GM18870 (cell line): ENCODE results near the gene FGF14.

Source experiments
- ATAC-seq: cut with Tn5 transposase; IDR thresholded peaks from one replicate; pipeline ENCODE4 v1.9.1; 2021; ENCODE audit warnings: moderate library complexity; ENCODE audit not compliant: unreplicated experiment

FGF14 gene

DNA sequence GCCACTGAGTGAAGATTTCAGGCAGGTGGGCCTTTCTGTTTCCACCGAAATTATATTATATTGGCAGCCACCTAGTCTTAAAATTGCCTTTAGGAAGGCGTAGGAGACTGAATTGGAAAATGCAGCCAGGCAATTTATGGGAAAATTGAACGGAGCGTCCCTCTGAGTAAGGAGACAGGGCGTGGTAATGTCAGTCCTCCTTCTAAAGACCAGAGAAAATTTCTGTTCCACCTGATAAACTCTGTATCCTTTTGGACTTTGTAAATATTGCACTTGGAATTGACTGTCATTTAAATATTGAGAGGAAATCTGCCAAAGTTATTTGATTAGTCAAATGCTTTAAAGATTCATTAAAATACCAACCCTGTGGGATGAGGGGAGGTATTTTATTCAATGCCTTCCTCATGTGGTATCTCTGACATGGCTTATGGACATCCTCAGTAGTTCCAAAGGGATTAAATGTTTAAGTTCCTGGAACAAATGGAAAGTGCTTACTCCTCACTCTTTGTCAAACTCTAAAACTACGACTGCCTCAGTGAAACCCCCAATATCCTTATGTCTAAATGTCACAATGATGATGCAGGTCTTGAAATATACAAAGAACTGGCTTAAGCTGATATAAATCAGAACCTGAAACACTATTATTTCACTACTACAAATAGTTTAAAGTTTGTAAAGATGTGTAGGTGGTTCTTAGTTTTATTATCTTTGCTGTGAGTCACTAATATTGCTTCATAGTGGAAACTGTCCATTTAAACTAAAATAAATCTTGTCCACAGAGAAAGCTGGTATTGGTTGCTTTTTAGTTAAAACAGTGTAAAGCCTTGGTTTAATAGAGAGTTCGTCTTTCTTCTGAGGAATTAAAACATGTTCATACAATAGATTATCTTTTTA lies 203.2 kb downstream of the FGF14 start:
- ATAC-seq, result no peak

DNA sequence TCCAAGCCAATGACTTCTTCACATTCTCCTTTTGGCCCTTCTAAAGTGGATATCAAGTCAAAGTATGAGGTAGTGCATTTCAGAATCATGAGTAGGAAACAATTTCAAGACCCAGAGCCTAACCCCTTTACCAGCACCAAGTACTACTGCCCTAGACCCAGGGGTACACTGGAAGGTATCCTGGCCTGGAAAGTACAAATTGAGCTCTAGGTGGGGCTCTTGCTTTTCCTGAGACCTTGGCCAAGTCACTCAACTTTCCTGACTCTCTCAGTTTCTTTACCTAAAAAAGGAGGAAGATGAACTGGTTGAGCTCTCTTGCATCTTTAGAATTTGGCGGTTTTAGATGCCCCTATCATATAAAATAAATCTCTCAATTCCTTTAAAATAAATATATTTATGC lies 204.7 kb downstream of the FGF14 start:
- ATAC-seq, result no peak

DNA sequence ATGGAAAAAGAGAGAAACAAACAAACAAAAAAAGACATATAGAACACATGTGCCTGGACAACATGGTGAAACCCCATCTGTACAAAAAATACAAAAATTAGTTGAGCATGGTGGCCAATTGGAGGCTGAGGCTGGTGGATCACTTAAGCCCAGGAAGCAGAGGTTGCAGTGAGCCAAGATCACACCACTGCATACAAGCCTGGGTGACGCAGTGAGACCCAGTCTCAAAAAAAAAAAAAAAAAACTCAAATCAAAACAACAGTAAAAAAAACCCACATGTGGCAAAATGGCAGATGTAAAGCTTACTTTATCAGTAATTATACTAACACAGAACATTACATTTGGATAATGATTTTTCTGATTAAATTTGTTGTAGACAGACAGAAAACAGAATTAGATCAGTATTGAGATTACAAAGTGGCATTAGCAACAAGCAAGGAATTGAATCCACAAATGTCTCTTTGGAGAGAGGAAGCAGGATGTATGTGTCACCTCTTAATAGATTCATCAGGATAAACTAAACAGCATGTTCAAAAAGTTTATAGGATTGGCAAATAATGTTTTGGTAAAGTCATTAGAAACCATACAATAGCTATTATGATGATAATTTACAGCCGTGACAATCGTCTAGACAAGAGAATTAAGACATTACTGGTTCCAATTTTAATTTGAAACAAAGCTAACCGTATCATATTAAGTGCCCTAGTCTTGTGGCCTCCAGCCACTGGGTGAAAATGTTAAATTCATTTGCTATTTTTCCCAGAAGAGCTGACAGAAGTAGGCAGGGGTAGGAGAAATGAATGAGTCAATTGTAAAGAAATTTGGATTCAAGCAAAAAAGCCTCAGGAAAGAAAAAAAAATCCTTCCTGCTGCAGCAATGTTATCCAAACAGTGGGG lies 206.0 kb downstream of the FGF14 start:
- ATAC-seq, result no peak

DNA sequence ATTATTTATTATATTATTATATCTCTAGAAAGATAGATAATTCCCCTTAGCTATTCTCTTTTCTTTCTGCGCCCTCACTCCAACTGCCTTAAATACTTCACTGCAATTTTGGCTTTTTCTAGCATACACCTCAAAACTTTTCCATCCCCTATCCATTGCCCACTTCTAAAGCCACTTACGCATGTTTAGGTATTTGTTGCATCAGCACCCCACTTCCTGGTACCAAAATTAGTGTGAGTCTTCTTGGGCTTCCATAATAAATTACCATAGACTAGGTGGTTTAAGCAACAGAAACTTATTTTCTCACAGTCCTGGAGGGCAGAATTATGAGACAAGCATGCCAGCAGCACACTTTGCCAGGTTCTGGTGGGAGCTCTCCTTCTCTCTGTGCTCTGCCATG lies 209.0 kb downstream of the FGF14 start:
- ATAC-seq, result no peak

DNA sequence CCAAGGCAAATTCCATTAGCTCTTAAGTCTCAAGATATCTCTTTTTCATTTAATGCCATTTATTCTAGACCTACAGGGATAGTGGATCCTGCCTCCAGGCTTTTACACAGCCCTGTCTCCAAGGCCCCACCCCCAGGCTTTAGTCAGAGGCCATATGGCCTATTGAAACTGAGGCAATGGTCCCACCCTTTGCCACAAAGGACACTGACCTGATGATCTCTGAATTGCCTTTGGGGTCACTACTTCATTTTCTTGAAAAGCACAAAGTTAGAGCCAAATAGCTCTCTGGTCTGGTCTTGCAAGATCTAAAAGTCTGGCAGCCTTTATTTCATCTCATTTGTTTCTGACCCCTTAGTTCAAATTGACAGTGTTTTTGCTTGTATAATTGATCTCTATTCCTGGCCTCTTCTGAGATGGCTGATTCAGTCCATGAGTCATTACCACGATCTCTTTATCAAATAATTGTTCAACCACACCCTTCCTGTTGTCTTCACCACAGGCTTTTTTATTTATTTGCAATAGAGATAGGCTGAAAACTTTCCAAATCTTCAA lies 209.8 kb downstream of the FGF14 start:
- ATAC-seq, result no peak

DNA sequence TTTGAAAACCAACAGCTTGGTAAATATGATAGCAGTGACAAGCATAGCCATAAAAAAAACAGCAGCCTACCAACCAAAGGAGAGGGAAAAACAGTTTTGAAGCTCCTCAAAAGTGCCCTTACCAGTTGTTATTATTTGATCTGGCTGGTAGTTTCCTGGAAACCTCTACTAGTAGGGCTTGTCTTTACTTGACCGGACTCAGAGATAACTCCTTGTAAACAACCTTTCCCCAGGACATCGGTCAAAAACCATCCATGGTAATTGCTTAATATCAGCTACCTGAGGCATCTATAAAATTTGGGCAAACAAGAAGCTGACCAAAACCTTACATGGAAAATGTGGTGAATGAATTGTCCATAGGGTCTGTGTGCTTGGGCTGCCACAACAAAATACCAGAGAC lies 210.9 kb downstream of the FGF14 start:
- no peak for ATAC-seq

DNA sequence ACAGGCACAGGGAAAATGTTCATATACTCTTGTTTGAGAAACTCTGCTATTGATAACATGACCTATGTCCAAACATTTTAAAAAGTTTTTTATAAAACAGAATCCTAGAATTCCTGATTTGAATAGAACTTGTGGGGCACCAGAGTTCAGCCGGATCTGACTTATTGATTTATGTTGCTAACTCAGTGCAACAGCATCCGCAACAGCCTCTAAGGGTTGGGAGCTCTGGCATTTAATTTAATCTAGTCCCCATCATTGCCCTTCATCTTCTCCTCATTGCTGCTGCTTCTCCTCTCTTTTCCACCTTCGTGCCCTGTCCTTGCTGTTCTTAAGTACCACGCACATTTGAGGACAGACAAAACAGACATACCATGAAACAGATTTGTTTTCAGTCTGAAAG lies 214.5 kb downstream of the FGF14 start:
- no peak for ATAC-seq

DNA sequence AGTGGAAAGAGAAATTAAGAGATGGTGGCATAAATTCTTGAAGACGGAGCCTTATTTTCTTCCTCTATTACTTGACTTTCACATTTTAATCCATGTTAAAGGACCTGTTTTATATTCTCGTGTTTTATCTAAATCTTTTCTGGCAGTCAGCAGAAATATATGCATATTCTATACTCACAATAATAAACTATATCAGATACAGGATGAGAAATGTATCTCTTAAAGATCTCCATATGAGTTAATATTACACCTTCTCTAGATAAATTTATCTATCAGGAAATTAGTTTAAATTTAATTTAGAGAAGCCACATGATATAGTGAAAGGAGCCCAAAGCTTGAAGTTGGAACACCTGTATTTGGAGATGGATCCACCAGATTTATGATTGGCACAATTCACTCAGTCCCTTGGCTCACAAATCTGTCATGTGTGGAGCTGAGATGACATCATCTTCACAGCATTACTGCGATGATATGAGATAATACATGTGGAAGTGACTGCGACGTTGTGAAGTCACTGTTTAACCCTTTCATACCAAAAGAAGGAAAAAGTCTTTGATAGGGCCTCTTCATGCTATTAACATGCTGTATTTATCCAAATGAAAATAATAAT lies 216.4 kb downstream of the FGF14 start:
- ATAC-seq, result no peak

DNA sequence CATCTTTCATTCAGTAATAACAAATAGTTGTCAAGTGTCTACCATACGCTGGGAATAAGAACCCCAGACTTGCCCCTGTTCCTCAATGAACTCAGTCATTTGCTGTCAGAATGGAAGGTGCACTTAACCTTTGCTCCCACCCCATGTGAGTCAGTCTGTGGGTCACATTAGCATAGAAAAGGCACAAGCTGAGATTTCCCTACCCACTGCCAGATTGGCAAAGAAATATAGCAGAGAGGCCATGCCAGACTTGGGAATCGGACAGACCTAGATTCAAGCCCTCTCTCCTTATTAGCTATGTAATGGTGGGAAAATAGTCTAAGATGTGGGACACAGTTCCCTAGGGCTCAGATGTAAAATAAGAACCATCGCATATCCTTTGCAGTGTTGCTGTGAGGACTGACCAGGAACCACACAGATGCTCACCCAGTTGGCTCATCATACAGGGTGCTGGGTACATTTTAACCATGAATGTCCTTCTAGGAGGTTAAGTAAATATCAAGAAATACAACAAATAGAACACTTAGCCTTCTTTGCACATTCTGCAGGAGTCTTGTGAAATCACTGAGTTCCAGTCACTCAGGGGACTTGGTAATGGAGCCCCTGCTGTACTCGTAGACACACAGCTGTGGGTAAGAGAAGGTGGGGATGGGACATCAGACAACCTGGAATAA lies 218.2 kb downstream of the FGF14 start:
- ATAC-seq, result no peak

DNA sequence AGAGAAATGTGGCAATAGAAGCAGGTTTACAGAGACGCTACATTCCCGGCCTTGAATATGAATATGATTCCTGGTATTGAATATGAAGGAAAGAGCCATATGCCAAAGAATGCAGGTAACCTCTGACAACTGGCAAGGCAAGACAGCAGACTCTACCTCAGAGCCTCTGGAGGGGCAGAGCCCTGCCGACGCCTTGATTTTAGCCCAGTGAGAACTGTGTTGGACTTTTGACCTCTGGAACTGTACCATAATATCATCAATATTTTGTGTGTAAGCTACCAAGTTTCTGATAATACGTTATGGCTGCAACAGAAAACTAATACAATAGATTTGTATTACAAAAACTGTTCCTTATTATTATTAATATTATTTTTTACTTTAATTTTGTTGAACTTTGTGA lies 219.7 kb downstream of the FGF14 start:
- no peak for ATAC-seq

DNA sequence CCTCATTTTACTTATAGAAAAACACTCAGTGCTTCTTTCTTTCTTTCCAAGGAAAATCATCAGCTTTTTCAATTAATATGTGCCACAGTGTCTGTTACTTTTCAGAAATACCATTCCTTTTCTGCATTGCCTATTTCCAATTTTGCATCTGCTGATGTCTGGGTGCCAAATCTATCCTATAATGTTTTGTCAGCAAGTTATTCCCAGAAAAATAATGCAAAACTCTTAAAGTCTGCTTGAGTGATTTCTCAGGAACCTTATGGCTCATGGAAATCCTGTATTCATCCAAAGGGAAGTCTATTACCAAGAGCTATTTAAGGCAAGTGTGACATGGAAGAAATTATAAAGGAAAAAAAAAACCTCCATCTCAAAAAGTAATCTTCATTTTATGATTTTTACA lies 224.4 kb downstream of the FGF14 start:
- no peak for ATAC-seq

DNA sequence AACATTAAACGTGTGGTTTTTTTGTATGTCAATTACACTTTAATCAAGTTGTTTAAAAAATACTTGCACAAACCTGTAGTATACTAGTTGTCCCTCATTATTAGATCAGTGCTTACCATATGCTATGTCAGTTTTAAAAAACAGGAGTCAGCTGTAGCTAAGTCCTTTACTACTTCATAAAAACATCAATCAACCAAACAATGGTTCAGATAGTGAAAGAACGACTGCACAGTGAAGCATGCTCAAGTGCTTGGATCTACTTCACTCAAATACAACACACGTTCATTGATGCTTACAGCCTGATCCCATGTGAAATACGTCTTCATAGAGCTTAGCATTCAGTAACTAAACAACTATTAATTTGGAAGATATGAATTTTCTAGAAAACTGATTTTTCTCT lies 225.0 kb downstream of the FGF14 start:
- ATAC-seq, result no peak

DNA sequence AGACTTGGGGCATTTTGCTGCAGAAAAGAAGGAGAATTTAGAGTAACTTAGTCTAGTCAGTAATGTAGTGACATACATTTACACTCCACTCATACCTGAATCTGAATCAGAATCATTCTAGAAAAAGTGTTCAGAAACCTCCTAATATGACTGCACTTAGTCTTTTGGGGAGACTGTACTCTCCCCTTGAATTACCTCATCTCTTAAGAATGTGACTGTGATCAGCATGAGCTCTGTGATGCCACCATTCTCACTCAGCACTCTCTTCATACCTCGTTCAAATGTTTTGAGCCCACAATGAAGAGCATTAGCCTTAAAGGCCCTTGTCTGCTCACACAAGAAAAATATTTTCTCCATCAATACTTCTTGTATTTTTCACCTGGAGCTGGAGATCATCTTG lies 229.4 kb downstream of the FGF14 start:
- no peak for ATAC-seq

DNA sequence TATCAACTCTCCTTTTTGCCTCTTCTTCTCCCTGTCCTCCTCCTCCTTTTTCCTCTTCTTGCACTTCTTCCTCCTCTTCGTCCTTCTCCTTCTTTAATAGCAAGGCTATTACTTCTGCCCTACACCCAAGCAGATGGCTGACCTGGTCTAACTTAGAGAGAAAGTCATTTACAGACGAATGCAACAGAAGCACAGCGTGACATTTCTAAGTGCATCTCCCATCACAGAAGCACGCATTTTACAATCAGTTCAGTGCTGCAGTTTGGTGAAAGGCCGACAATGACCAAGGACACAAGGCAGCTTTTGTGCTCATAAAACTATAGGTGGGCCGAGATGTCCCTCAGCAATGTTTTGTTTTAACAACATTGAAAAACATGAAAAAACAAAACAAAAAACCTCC lies 231.5 kb downstream of the FGF14 start:
- no peak for ATAC-seq

DNA sequence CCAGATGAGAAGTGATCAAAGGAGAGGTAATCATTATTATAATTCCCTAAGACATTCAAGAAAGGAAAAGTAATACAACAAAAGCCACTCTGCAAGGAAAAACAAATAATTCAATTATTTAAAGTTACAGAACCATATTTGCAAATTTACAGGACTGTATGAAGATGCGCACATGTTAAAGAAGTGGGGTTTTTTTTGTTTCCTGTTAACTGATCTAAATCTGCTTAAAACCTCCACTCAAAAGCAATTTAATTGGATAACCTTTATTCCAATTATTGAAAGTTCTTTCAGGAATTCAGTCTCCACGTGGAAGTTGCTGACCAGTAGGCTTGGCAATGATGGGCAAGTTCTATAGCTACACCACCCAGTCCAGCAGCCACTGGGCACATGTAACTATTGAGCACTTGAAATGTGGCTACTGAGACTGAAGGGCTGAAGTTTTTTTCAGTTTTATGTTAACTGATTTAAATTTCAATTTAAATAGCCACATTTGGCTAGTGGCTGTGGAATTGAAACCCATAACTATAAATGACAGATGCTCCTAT lies 232.3 kb downstream of the FGF14 start:
- ATAC-seq, result no peak

DNA sequence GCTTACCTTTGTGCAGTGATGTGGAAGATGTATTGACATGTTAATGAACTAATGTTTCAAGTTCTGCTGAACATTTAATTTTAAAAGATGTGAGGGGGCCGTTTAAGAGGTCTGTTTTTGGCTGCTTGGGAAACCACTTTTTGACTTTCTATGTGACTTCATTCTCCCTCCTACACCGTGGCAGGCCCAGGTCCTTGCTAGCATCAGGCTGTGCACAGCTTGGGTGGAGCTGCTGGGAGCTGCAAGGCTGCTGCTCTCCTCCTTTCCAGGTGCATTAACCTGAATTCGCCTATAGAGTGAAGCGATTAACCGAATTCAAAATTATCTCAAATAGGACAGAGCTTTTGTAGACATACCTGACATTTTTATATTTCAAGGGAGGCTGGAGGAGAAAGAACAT lies 249.1 kb downstream of the FGF14 start:
- no peak for ATAC-seq

DNA sequence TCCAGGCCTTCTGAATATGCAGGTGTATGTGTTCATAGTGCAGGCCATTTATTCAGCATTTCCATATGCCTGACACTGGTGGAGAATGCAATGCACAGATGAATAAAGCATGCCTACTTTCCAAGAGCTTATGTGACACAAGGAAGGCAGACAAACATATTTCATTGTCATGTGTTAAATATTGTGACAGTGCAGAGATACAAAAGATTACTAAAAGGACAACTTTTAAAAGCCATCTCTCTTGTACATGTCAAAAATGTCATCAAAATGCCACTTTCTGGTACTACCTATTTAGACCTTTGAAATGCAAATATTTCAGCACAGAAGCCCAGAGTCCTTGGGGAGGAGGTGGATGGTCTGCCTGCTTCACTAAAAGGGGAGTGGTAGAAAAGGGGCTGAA lies 254.5 kb downstream of the FGF14 start:
- ATAC-seq, result no peak

DNA sequence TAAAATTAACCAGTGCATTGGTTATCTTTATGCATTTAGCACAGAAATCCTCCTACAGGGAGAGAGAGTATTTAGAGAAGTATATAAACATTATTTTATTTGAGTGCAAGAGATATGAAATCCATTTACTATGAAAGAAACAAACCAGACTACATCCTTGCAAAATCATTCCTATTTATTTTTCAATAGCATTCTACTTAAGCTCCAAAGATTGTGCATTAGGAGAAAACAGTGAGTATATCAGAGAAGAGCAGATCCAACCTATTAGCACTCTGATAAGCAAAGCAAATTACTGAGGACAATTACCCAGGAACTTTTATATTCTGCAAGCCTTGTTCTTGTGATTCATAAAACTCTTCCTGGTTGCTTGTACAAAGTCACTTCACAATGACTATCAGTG lies 256.1 kb downstream of the FGF14 start:
- no peak for ATAC-seq

DNA sequence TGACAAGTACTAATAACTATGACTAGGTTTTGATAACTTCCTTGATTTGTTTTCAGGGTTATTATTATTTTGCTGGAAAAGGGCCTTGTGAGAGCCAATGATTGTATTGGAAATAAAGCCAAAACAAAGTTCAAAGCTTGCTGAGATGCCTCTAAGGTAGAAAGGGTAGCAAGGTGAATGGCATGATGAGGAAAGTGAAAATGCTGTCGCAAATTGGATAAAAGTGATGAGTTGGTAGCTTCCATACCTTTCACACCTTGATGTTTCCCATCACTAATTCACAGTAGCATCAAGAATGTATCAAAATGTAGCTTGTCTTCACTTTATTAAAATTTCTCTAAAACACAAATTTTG lies 259.4 kb downstream of the FGF14 start:
- no peak for ATAC-seq

DNA sequence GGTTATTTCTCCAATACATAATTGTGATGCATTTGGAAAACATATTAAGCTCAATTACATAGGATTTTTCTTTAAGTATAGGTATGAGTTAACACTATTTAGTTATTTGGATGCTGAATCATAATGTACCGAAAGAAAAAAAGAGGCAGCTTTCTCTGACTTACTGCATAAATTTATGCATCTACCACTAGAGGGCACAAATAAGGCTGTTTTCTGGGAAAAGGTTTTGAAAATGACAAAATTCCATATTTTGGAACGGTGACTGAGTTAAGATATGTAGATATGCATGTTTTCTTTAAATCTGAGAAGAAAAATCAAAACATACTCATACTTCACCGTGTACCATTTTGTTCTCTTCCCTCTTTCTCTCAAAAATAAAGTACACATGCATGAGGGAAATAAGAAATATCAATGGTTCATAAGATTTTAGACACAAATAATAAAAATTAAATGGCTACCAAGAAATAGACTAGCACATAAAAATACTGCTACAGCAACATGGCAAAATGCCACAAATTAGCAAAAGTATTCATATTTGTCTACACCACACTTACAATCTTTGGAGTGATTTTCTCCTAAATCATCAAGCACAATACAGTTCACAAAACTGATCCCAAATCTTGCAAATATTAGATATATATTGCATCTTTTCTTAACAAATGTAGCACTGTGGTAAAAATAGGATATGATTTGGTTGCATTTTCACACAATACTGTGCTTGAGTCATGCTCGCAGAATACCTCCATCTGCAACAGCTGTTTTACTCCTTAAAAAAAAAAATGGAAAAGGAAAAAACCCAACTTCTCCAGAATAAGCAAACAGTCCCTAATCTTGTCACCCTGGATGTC lies 260.0 kb downstream of the FGF14 start:
- no peak for ATAC-seq
